Measurements from ENCODE around the gene TCEAL8. TPM values are rescaled to one million over a fixed set of nuclear protein-coding genes. Genes with fewer than 3 reads are reported as not detected.

The TCEAL8 gene
- total and polyA plus RNA-seq, 2 of the 8 experiments (the other 6 are each of a cell fraction or from before 2014, with no cell fraction given) = 47.2 to 82.2 TPM

DNA sequence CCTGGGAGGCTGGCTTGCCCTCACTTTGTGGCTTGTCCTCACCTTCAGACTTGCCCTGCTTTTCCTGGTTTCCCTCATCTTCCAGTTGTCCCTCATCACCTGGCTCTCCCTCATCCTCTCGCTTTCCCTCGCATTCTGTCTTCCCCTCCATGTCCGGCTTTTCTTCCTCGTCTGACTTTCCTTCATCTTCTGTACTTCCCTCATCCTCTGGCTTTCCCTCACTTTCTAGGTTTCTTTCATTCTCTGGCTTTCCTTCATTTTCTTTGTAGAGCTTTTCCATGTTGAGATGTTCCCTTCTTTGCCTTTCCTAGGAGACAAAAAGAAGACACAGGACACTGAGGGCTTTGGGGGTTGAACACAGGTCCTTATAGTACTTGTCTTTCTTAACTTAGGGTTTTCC is 19.3 kb upstream of the TCEAL8 start:
- H4K5ac ChIP-seq (ENCODE audit: insufficient read length, low read depth, low read length) = no peak overlapping the region
- H3K27me3 ChIP-seq (replicated peaks in 1 of 4; ENCODE audit: control insufficient read depth in 3 of 4, extremely low read depth in 1 of 4, insufficient read depth in 3 of 4, low read length in 3 of 4) = no peaks in the 10 kb centered on the region; a peak in 1 of 7 replicates
- ChIA-PET POLR2A (ENCODE audit: partially characterized antibody) (no interaction called here), CTCF (ENCODE audit: partially characterized antibody) (no interaction called here)
- H2BK15ac ChIP-seq (ENCODE audit: low read length) = no peak overlapping the region
- no peak overlapping the region for H4K91ac ChIP-seq (replicated peaks; ENCODE audit: insufficient read length, low read length)
- no peaks in the 10 kb centered on the region for H3K9me3 ChIP-seq (ENCODE audit: insufficient read depth in 2 of 2, low read depth in 1 of 2, low read length in 1 of 2)
- H2BK5ac ChIP-seq (ENCODE audit: low read depth, low read length) = no peak overlapping the region
- no peak overlapping the region for H3K23ac ChIP-seq (ENCODE audit: insufficient read length)
- H3K56ac ChIP-seq (replicated peaks; ENCODE audit: insufficient read length, low read depth, low read length) = no peak overlapping the region
- H3K79me2 ChIP-seq (ENCODE audit: control insufficient read depth in 1 of 2, insufficient read depth in 2 of 2, low read length in 2 of 2) = no peaks in the 10 kb centered on the region
- H3K18ac ChIP-seq (ENCODE audit: extremely low read depth, low read length) = no peak overlapping the region
- no peak overlapping the region for H2BK120ac ChIP-seq (replicated peaks; ENCODE audit: low read depth, low read length)
- no peak overlapping the region for H2BK12ac ChIP-seq (ENCODE audit: low read depth, low read length)
- H3K4ac ChIP-seq (replicated peaks; ENCODE audit: insufficient read length, low read depth, low read length) = no peak overlapping the region
- no peak for FAIRE-seq
- H3K9ac ChIP-seq (replicated peaks in 1 of 4; ENCODE audit: extremely low read depth in 1 of 4, low read depth in 3 of 4, low read length in 3 of 4) = no peak overlapping the region
- H3K79me1 ChIP-seq (ENCODE audit: low read depth, low read length) = no peaks in the 10 kb centered on the region
- no peak overlapping the region for H3K27ac ChIP-seq (ENCODE audit: low read depth, low read length)
- H2AFZ ChIP-seq (ENCODE audit: low read length) = no peak overlapping the region
- no peaks in the 10 kb centered on the region for H3K36me3 ChIP-seq (ENCODE audit: control insufficient read depth in 2 of 4, insufficient read depth in 4 of 4, low read length in 3 of 4)
- H3K4me2 ChIP-seq (ENCODE audit: insufficient read depth in 1 of 2, low read depth in 2 of 2, low read length in 2 of 2) = no peak overlapping the region
- no peak overlapping the region for H2BK20ac ChIP-seq (ENCODE audit: low read length)
- H3K23me2 ChIP-seq (ENCODE audit: low read depth, low read length) = peaks cover 3% of the 10 kb centered on the region; the same call in 1 of the 2 replicates
- H3K4me1 ChIP-seq (replicated peaks in 1 of 4; ENCODE audit: control insufficient read depth in 3 of 4, insufficient read depth in 4 of 4, low read length in 3 of 4) = no peaks in the 10 kb centered on the region
- no peaks in the 10 kb centered on the region for H4K20me1 ChIP-seq (replicated peaks in 1 of 2; ENCODE audit: control insufficient read depth in 1 of 2, insufficient read depth in 2 of 2, low read length in 2 of 2)
- 90% methylated on average over 4 of the region's 4 CpGs; no CpG with 5 or more reads in 1 of the 2 experiments for WGBS, 2 experiments (ENCODE audit: extremely low coverage in 1 of 2, insufficient coverage in 1 of 2, insufficient read length in 1 of 2, insufficient replicate concordance in 2 of 2, low coverage in 1 of 2, low lambda C conversion rate in 2 of 2, missing lambda C conversion rate in 1 of 2)
- no peak overlapping the region for H4K8ac ChIP-seq (ENCODE audit: extremely low read depth, insufficient read depth, low read length)
- no peak overlapping the region for H3K14ac ChIP-seq (ENCODE audit: insufficient read length)
- DNase-seq (ENCODE audit: low read depth in 1 of 2, low spot score in 2 of 2) = no peak
- no peak overlapping the region for H2AK5ac ChIP-seq (ENCODE audit: low read depth, low read length)
- H3K4me3 ChIP-seq (ENCODE audit: extremely low read depth in 1 of 4, insufficient read depth in 2 of 4, low read depth in 3 of 4, low read length in 4 of 4) = no peak overlapping the region
- TF ChIP-seq FOSL1 (IDR thresholded peaks at IDR 0.05; ENCODE audit: insufficient read depth, low read depth, low read length) = no peak

All from H1 (cell line).